HK-2 (cell line): ENCODE results near the gene ST8SIA5.

ENCODE experiments used
- DNase-seq: peaks from one replicate; pipeline ENCODE4 v3.0.0-alpha.2; 2018; ENCODE audit not compliant: unreplicated experiment

The ST8SIA5 gene

DNA sequence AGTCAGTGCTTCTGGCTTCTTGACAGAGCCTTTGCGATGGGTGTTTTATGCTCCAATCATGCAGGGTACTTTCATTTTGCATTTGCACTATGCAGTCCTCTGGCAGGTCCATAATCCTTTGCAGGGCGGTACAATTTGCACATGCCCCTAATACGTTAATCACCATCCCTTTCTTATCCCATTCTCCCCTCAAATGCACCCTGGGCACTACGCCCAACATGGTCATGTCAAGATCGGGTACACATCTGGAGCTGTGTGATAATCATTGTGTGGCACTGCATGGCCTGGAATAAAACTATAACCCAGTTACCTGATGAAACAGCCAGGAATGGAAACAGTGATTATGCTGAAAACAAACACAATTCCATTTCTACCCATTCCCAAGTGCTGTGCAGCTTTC, 127.5 kb downstream of the ST8SIA5 start:
- DNase-seq = no peak

- DNase-seq = no peak
These were observed 128.6 kb downstream of the ST8SIA5 start for GRCh38 chr18:46628206-46628605.

DNA sequence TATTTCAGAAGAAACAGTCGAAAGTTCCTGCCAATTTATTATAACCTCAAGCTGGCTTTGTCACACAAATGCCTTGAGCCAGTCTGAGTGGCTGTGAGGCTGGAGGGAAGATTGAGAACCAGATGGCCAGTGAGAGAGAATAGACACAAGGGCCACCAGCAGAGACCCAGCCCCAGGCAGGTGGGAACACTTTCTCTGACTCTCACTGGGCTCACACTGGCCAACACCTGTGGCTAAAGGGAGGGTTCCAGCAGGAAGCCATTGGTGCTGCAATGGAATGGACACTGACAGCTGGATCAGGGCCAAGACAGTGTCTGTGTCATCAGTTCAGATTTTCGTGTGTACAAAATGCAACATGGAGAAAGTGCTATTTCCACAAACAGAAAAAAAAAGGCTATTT, 129.7 kb downstream of the ST8SIA5 start:
- DNase-seq = no peak

DNA sequence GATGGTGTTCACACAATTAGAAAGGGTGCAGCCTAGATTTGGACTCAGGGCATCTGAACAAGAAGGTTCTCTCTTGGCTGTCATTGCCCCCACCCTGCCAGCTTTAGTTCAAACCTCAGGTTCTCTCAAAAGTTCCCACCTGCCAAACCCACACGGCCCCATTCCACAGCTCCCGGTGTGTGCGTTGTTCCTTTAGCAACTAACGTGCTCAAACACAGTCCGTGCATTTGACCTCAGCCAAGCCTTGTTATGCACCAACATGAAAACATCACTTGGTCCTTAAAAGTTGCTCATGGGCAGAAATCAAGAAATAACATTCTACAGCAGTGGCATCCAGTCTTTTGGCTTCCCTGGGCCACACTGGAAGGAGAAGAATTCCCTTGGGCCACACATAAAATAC, 131.8 kb downstream of the ST8SIA5 start:
- no peak for DNase-seq

- no peak for DNase-seq
These were observed 132.7 kb downstream of the ST8SIA5 start for GRCh38 chr18:46624127-46624526.

- DNase-seq = no peak
These were observed 133.3 kb downstream of the ST8SIA5 start for GRCh38 chr18:46623541-46623940.

DNA sequence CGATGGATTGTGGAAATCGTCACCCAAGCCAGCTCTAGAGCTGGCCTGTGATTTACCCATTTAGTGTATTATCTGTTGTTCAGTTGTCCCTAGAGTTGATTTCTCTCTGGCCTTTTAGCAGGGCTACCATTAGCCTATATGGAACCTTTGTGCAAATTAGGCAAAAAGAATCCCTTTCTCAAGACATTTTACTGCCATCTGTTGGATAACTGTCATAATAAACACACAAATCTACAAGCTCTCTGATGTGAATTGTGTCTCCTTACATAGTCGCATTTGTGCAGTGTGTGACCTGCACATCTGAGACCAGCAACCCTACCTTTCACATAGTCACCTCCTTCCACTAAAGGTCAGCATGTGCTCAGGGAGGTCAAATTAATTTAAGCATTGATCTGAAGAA, 133.9 kb downstream of the ST8SIA5 start:
- no peak for DNase-seq

- no peak for DNase-seq
These were observed 134.4 kb downstream of the ST8SIA5 start for GRCh38 chr18:46622451-46622850.

- DNase-seq = no peak
These were observed 135.0 kb downstream of the ST8SIA5 start for GRCh38 chr18:46621871-46622270.

- no peak for DNase-seq
These were observed 135.6 kb downstream of the ST8SIA5 start for GRCh38 chr18:46621111-46621766.

- DNase-seq = no peak
These were observed 137.3 kb downstream of the ST8SIA5 start for GRCh38 chr18:46619559-46619958.
